WTC11 (cell line): Measurements from ENCODE around the gene TRAP1. TPM values are rescaled to one million over a fixed set of nuclear protein-coding genes. Genes with fewer than 3 reads are reported as not detected.

Experiments
- ATAC-seq: fragments of 200-7000 bp; cut with Tn5 transposase; 2 replicates; pipeline ENCODE4 v1.10.0; 2021; ENCODE audit warnings: mild to moderate bottlenecking, moderate library complexity
- CTCF ChIA-PET: fragments of 300-600 bp; sonication (Branson Sonifier 250); formaldehyde crosslinking; loops from one replicate; lab custom pipeline; 2021; ENCODE audit warnings: antibody characterized with exemption; lab: Charles Lee
- POLR2A ChIA-PET: fragments of 350-600 bp; sonication (Branson Sonifier 250); formaldehyde crosslinking; loops from one replicate; lab custom pipeline; 2021; ENCODE audit warnings: antibody characterized with exemption; lab: Charles Lee
- DNase-seq: peaks from one replicate; pipeline ENCODE4 v3.0.0; 2021; ENCODE audit warnings: low spot score
- H3K27ac Mint-ChIP-seq: 2 replicates; pipeline ENCODE4 v1.8.0; 2021; ENCODE audit warnings: mixed read lengths
- H3K27me3 Mint-ChIP-seq: 2 replicates; pipeline ENCODE4 v1.8.0; 2021; ENCODE audit warnings: low read depth, mild to moderate bottlenecking, moderate library complexity, mixed read lengths
- H3K36me3 Mint-ChIP-seq: 2 replicates; pipeline ENCODE4 v1.8.0; 2021; ENCODE audit warnings: mixed read lengths
- H3K4me1 Mint-ChIP-seq: 2 replicates; pipeline ENCODE4 v1.8.0; 2022; ENCODE audit warnings: mixed read lengths
- H3K4me3 Mint-ChIP-seq: 2 replicates; pipeline ENCODE4 v1.8.0; 2021; ENCODE audit warnings: mild to moderate bottlenecking, moderate library complexity, mixed read lengths
- H3K9me3 Mint-ChIP-seq: 2 replicates; pipeline ENCODE4 v1.8.0; 2021; ENCODE audit warnings: mixed read lengths
- AR ChIP-seq: fragments of 250-450 bp; sonication (Bioruptor Pico); IDR thresholded peaks from 2 replicates; pipeline ENCODE4 v1.9.0; 2021; ENCODE audit warnings: mild to moderate bottlenecking
- CREB1 ChIP-seq: sonication (generic); formaldehyde crosslinking; IDR thresholded peaks from 2 replicates; pipeline ENCODE4 v1.8.0; 2023; ENCODE audit warnings: mild to moderate bottlenecking, missing genetic modification reagents
- E2F4 ChIP-seq: sonication (generic); formaldehyde crosslinking; IDR thresholded peaks from 2 replicates; pipeline ENCODE4 v1.8.1; 2022; ENCODE audit warnings: low read depth, mild to moderate bottlenecking, moderate library complexity, missing genetic modification reagents, borderline replicate concordance
- ESRRA ChIP-seq: sonication (generic); formaldehyde crosslinking; IDR thresholded peaks from 2 replicates; pipeline ENCODE4 v1.8.1; 2022; ENCODE audit warnings: mild to moderate bottlenecking, missing genetic modification reagents, borderline replicate concordance
- ETV6 ChIP-seq: sonication (generic); formaldehyde crosslinking; IDR thresholded peaks from 2 replicates; pipeline ENCODE4 v1.8.1; 2022; ENCODE audit warnings: mild to moderate bottlenecking, missing genetic modification reagents
- FOXP1 ChIP-seq: sonication (generic); formaldehyde crosslinking; IDR thresholded peaks from 2 replicates; pipeline ENCODE4 v1.8.0; 2022; ENCODE audit warnings: missing genetic modification reagents, mild to moderate bottlenecking, moderate library complexity, borderline replicate concordance
- HMGA2 ChIP-seq: fragments of 250-450 bp; sonication (Bioruptor Pico); IDR thresholded peaks from 2 replicates; pipeline ENCODE4 v1.4.0; 2021; ENCODE audit warnings: mild to moderate bottlenecking, moderate library complexity
- IRF1 ChIP-seq: sonication (generic); formaldehyde crosslinking; IDR thresholded peaks from 2 replicates; pipeline ENCODE4 v1.8.0; 2023; ENCODE audit warnings: missing genetic modification reagents
- IRF2 ChIP-seq: sonication (generic); formaldehyde crosslinking; IDR thresholded peaks from 2 replicates; pipeline ENCODE4 v1.8.0; 2022; ENCODE audit warnings: low read depth, missing genetic modification reagents, borderline replicate concordance
- MAX ChIP-seq: sonication (generic); formaldehyde crosslinking; IDR thresholded peaks from 2 replicates; pipeline ENCODE4 v1.8.0; 2022; ENCODE audit warnings: mild to moderate bottlenecking, missing genetic modification reagents
- NR3C1 ChIP-seq: sonication (generic); formaldehyde crosslinking; conservative IDR thresholded peaks from 2 replicates; pipeline ENCODE4 v1.8.1; 2023; ENCODE audit warnings: low read depth, mild to moderate bottlenecking, missing genetic modification reagents
- PRRX2 ChIP-seq: fragments of 250-450 bp; sonication (Bioruptor Pico); IDR thresholded peaks from 2 replicates; pipeline ENCODE4 v1.8.0; 2021; ENCODE audit warnings: mild to moderate bottlenecking
- RORB ChIP-seq: fragments of 250-450 bp; sonication (Bioruptor Pico); IDR thresholded peaks from 2 replicates; pipeline ENCODE4 v1.9.0; 2021; ENCODE audit warnings: mild to moderate bottlenecking
- SMAD3 ChIP-seq: sonication (generic); formaldehyde crosslinking; IDR thresholded peaks from 2 replicates; pipeline ENCODE4 v1.8.0; 2022; ENCODE audit warnings: missing genetic modification reagents, mild to moderate bottlenecking, borderline replicate concordance
- TCF7 ChIP-seq: sonication (generic); formaldehyde crosslinking; IDR thresholded peaks from 2 replicates; pipeline ENCODE4 v1.8.0; 2022; ENCODE audit warnings: mild to moderate bottlenecking, low read depth, missing genetic modification reagents, moderate library complexity
- TP53 ChIP-seq: sonication (generic); formaldehyde crosslinking; IDR thresholded peaks from 2 replicates; pipeline ENCODE4 v1.8.1; 2023; ENCODE audit warnings: mild to moderate bottlenecking, missing genetic modification reagents
- ZBTB21 ChIP-seq: sonication (generic); formaldehyde crosslinking; IDR thresholded peaks from 2 replicates; pipeline ENCODE4 v1.8.1; 2023; ENCODE audit warnings: mild to moderate bottlenecking, missing genetic modification reagents, borderline replicate concordance
- ZNF219 ChIP-seq: sonication (generic); formaldehyde crosslinking; IDR thresholded peaks from 2 replicates; pipeline ENCODE4 v1.8.0; 2023; ENCODE audit warnings: missing genetic modification reagents, mild to moderate bottlenecking, borderline replicate concordance
- ZNF396 ChIP-seq: fragments of 250-450 bp; sonication (Bioruptor Pico); IDR thresholded peaks from 2 replicates; pipeline ENCODE4 v1.8.0; 2021; ENCODE audit warnings: mild to moderate bottlenecking, moderate library complexity, borderline replicate concordance
- ZNF423 ChIP-seq: fragments of 250-450 bp; sonication (Bioruptor Pico); IDR thresholded peaks from 2 replicates; pipeline ENCODE4 v2.1.2; 2022; ENCODE audit warnings: mild to moderate bottlenecking, moderate library complexity
- ZNF512 ChIP-seq: sonication (generic); formaldehyde crosslinking; IDR thresholded peaks from 2 replicates; pipeline ENCODE4 v1.8.1; 2022; ENCODE audit warnings: missing genetic modification reagents, borderline replicate concordance
- ZNF671 ChIP-seq: fragments of 250-450 bp; sonication (Bioruptor Pico); IDR thresholded peaks from 2 replicates; pipeline ENCODE4 v1.8.0; 2021; ENCODE audit warnings: mild to moderate bottlenecking
- total RNA-seq: library from RNA; stranded (reverse); gene quantifications from 3 replicates; pipeline ENCODE4 v1.2.3, GENCODE V29; 2021

Gene TRAP1
- total RNA-seq, 1 experiment from 2014 or later = 285 TPM

- no peak for TF ChIP-seq ZNF512 (CRISPR knock-in tag)
- no peak for TF ChIP-seq ZNF423 (CRISPR knock-in tag)
- TF ChIP-seq MAX (CRISPR knock-in tag) = no peak
- TF ChIP-seq SMAD3 = no peak
- no peak for TF ChIP-seq RORB (CRISPR knock-in tag)
- no peak for TF ChIP-seq ETV6 (CRISPR knock-in tag)
- TF ChIP-seq IRF1 (CRISPR knock-in tag) = no peak
- TF ChIP-seq IRF2 (CRISPR knock-in tag) = no peak
- TF ChIP-seq TCF7 (CRISPR knock-in tag) = no peak
- no peak for TF ChIP-seq TP53 (CRISPR knock-in tag)
- TF ChIP-seq PRRX2 (CRISPR knock-in tag) = no peak
- TF ChIP-seq NR3C1 (CRISPR knock-in tag) = no peak
- no peak for TF ChIP-seq ZNF219 (CRISPR knock-in tag)
- TF ChIP-seq ESRRA (CRISPR knock-in tag) = no peak
- TF ChIP-seq ZNF396 = no peak
- no peak for TF ChIP-seq AR
- no peak for TF ChIP-seq FOXP1 (CRISPR knock-in tag)
- TF ChIP-seq HMGA2 (CRISPR knock-in tag) = no peak
- TF ChIP-seq, all 79 proteins: peak for 0
- Mint-ChIP-seq H3K27ac (no peak overlapping the region), H3K27me3 (no peaks in the 10 kb centered on the region), H3K36me3 (peaks cover 61% of the 10 kb centered on the region), H3K4me3 (no peak overlapping the region), H3K9me3 (no peaks in the 10 kb centered on the region), H3K4me1 (no peaks in the 10 kb centered on the region)
- POLR2A ChIA-PET = interaction anchor here (1.3 kb wide), 1 partner anchor 55 kb away, joined by 3 read pairs; no protein-coding TSS in a partner anchor
- CTCF ChIA-PET = no interaction called here
- DNase-seq = no peak
- no peak for ATAC-seq
These were observed 46.6 kb downstream of the TRAP1 start for GRCh38 chr16:3670711-3671110.

DNA sequence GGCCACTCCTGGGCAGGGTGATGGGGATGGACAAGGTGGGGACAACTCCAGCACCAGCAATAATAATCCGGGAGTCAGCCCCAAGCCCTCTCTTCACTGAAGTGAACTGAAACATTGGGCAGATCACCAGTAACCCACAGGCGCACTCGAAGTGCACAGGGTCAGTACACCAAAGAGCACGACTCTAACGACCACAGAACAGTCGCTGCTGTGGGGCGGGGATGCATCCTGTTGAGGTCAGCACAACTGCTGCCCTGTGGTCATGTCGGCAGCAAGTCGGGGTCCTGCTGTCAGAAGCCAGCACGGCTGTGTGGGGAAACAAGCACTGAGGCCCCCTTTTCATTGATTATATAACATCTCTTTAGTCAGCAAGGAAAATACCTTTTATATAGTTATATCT lies 48.2 kb downstream of the TRAP1 start:
- TF ChIP-seq CREB1 (no peak), ZNF671 (CRISPR knock-in tag) (no peak), ZBTB21 (CRISPR knock-in tag) (no peak), ESRRA (CRISPR knock-in tag) (no peak), E2F4 (CRISPR knock-in tag) (no peak)
- Mint-ChIP-seq H3K27me3 (no peaks in the 10 kb centered on the region; the same call in 1 of the 2 replicates), H3K27ac (no peak overlapping the region), H3K4me3 (no peak overlapping the region), H3K4me1 (no peaks in the 10 kb centered on the region), H3K9me3 (no peaks in the 10 kb centered on the region), H3K36me3 (peaks cover 62% of the 10 kb centered on the region)
- ChIA-PET POLR2A (no interaction called here), CTCF (no interaction called here)
- DNase-seq = no peak
- ATAC-seq = no peak
